Aortic smooth muscle cell (primary cell): Measurements from ENCODE around the gene TBC1D25. TPM values are rescaled to one million over a fixed set of nuclear protein-coding genes. Genes with fewer than 3 reads are reported as not detected.

Source experiments
- total RNA-seq: library from RNA; depleted of rRNA; stranded (reverse); fragments of >200 nt; gene quantifications from 2 replicates; pipeline ENCODE4 v1.2.3, GENCODE V29; 2014

Gene TBC1D25, protein sequence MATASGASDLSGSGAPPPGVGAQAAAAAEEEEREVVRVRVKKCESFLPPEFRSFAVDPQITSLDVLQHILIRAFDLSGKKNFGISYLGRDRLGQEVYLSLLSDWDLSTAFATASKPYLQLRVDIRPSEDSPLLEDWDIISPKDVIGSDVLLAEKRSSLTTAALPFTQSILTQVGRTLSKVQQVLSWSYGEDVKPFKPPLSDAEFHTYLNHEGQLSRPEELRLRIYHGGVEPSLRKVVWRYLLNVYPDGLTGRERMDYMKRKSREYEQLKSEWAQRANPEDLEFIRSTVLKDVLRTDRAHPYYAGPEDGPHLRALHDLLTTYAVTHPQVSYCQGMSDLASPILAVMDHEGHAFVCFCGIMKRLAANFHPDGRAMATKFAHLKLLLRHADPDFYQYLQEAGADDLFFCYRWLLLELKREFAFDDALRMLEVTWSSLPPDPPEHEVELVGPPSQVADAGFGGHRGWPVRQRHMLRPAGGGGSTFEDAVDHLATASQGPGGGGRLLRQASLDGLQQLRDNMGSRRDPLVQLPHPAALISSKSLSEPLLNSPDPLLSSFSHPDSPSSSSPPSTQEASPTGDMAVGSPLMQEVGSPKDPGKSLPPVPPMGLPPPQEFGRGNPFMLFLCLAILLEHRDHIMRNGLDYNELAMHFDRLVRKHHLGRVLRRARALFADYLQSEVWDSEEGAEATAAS
- 5.4 and 6.0 TPM in 2 replicates for total RNA-seq

DNA sequence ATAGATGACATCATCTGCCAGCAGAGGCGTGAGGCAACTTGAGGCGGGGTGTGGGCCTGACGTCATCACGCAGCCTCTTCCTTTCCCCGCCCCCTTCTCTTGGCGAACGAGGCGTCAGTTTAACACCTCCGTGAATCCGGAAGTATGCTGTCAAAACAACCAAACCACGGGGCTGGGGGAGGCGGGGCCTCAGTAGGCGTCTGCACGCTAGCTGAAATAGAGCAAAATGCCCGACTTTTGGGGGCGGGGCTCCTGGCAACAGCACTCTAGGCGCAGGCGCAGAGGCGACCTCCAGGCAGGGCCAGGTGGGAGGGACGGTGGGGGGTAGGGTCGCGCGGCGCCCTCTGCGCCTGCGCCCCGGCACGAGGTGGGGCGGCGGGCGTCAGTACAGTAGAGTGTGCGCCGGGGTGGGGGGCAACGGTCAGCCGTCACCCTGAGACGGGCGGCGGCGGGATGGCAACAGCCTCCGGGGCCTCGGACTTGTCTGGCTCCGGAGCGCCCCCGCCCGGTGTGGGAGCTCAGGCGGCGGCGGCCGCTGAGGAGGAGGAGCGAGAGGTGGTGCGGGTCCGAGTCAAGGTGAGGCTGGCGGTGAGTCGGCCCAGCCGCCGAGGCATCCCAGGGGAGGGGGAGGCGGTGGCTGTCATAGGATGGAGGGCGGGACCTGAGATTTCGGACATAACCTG is at the start of gene TBC1D25:
Gene TBC1D25, plus strand, starts transcription at position 370 of the 683 bp plus-strand sequence. Its CDS starts 84 bp downstream, at position 454.

GRCh38 chrX:48508400-48509244 is 30.9 kb upstream of the TBC1D25 start, which contains the start of gene PORCN:
Gene PORCN (plus strand): TSS chrX:48508992. CDS start chrX:48509821, 829 bp downstream.

GRCh38 chrX:48521353-48522243 is 17.9 kb upstream of the TBC1D25 start, which contains the start of gene EBP:
Gene EBP (plus strand): TSS chrX:48521808. CDS start chrX:48523772, 1,964 bp downstream.

GRCh38 chrX:48574270-48575266 is 35.1 kb downstream of the TBC1D25 start, which contains the start of gene RBM3:
Gene RBM3 (plus strand): TSS chrX:48574484. CDS start chrX:48575181, 697 bp downstream.

DNA sequence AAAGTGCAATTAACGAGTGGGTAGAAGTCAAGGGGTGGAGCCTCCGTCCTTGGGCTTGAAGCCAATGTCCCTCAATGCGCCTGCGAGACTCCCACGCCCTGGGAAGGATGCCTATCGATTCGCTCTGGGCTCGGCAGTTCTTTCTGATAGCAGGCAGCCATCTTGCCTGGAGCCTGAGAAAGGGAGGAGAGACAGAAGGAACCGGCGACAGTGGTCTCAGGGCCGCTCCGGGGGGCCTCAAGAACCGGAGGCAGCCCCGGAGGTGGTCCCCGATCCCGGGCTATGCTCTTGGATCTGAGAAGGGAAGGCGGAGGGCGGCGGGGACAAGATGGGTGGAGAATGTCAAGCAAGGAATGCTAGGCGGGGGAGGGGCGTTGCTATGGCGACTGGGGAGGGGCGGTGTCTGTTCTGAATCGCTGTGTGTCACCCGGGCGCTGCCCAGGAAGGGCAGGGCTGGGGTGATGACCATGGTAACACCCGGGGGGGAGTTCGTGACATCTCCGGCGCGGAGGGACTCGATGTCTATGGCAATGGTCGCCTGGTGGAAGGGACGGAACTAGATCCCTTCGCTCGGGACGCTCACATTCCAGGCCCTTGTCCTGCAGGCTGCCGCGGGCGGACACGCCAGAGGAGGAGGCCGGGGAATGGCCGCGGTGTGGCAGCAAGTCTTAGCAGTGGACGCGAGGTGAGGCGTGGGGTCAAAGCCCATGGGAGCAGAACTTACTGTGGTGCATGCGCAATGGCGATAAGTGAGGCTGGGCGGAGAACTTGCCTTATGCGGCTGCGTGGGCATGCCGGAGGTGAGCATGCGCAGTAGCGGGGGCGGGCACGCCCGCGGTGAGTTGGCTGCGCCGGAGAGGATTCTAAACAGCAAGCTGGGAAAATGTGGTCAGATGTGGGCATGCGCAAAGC is 58.1 kb downstream of the TBC1D25 start, which contains the start of gene WDR13:
Gene WDR13, plus strand, starts transcription at position 140 of the 912 bp plus-strand sequence. Its CDS starts 505 bp downstream, at position 645.

Other genes with a start within 250 kb of the TBC1D25 start
- not detected in 2 replicates for gene SSX3, start 183.0 kb upstream of the TBC1D25 start, total RNA-seq
- gene SSX4, start 156.2 kb upstream of the TBC1D25 start, total RNA-seq = not detected in 2 replicates
- not detected in 2 replicates for gene SSX4B, start 127.8 kb upstream of the TBC1D25 start, total RNA-seq
- gene SLC38A5, start 69.5 kb upstream of the TBC1D25 start, total RNA-seq = 14.2 and 21.1 TPM in 2 replicates
- gene FTSJ1, start 63.5 kb upstream of the TBC1D25 start, total RNA-seq = 34.9 and 49.0 TPM in 2 replicates
- 8.2 and 11.0 TPM in 2 replicates for gene PORCN, start 30.7 kb upstream of the TBC1D25 start, total RNA-seq
- 62.8 and 84.9 TPM in 2 replicates for gene EBP, start 17.9 kb upstream of the TBC1D25 start, total RNA-seq
- gene RBM3, start 34.8 kb downstream of the TBC1D25 start, total RNA-seq = 301 and 362 TPM in 2 replicates
- gene WDR13, start 57.8 kb downstream of the TBC1D25 start, total RNA-seq = 146 and 154 TPM in 2 replicates
- gene WAS, start 144.1 kb downstream of the TBC1D25 start, total RNA-seq = 0.12 TPM in 1 of 2 replicates, not detected in the other
- gene SUV39H1, start 157.0 kb downstream of the TBC1D25 start, total RNA-seq = 3.0 and 4.4 TPM in 2 replicates
- not detected in 2 replicates for gene GLOD5, start 222.0 kb downstream of the TBC1D25 start, total RNA-seq
- gene GATA1, start 246.9 kb downstream of the TBC1D25 start, total RNA-seq = not detected in 2 replicates